IgD-negative memory B cell (primary cell): Measurements from ENCODE around the gene PPP2CA. TPM values are rescaled to one million over a fixed set of nuclear protein-coding genes. Genes with fewer than 3 reads are reported as not detected.

ENCODE experiments used
- H3K27ac Mint-ChIP-seq, 3 donors: one replicate each; pipeline ENCODE4 v1.8.0; 2020 to 2022; ENCODE audit warnings: mild to moderate bottlenecking in 3 of 3, mixed read lengths in 3 of 3, moderate library complexity in 1 of 3
- H3K27me3 Mint-ChIP-seq: one replicate; pipeline ENCODE4 v1.8.0; 2021; ENCODE audit warnings: mixed read lengths
- H3K36me3 Mint-ChIP-seq: one replicate; pipeline ENCODE4 v1.8.0; 2020; ENCODE audit warnings: mild to moderate bottlenecking, mixed read lengths
- H3K4me1 Mint-ChIP-seq, 3 donors: one replicate each; pipeline ENCODE4 v1.8.0; 2020 to 2022; ENCODE audit warnings: mixed read lengths in 3 of 3, mild to moderate bottlenecking in 1 of 3
- H3K4me3 Mint-ChIP-seq, 4 donors: one replicate each; pipeline ENCODE4 v1.8.0; 2020 to 2022; ENCODE audit warnings: mild to moderate bottlenecking in 4 of 4, mixed read lengths in 4 of 4, moderate library complexity in 3 of 4
- H3K9me3 Mint-ChIP-seq, 3 donors: one replicate each; pipeline ENCODE4 v1.8.0; 2020 to 2021; ENCODE audit warnings: mixed read lengths in 3 of 3, mild to moderate bottlenecking in 1 of 3
- polyA plus RNA-seq: library from polyadenylated mRNA; unstranded; fragments of 300-500 nt; fragmentation: Illumina TruSeq; gene quantifications from one replicate; pipeline ENCODE4 v1.2.3, GENCODE V29; 2021

Gene PPP2CA
- polyA plus RNA-seq, 1 donor from 2014 or later: 215 TPM

- Mint-ChIP-seq H3K4me1 (peaks cover 2 to 10% (median 4%) of the 10 kb centered on the region in 3 donors), H3K4me3 (peak overlapping the region in 1 of 4 donors; percentile 58), H3K9me3 (peaks cover 0 to 2% (median 0%) of the 10 kb centered on the region in 3 donors), H3K27me3 (no peaks in the 10 kb centered on the region), H3K36me3 (peaks cover 2% of the 10 kb centered on the region), H3K27ac (peak overlapping the region in 1 of 3 donors; percentile 33)
These were observed 41.4 kb downstream of the PPP2CA start for GRCh38 chr5:134184155-134185135.

GRCh38 chr5:134183481-134183880 is 42.4 kb downstream of the PPP2CA start:
- peaks cover 2 to 10% (median 4%) of the 10 kb centered on the region in 3 donors for H3K4me1 Mint-ChIP-seq
- H3K4me3 Mint-ChIP-seq: no peak overlapping the region
- H3K27ac Mint-ChIP-seq: no peak overlapping the region
- H3K9me3 Mint-ChIP-seq: peaks cover 0 to 2% (median 0%) of the 10 kb centered on the region in 3 donors
- no peaks in the 10 kb centered on the region for H3K27me3 Mint-ChIP-seq
- peaks cover 2% of the 10 kb centered on the region for H3K36me3 Mint-ChIP-seq

- H3K4me3 Mint-ChIP-seq: peak overlapping the region; percentile 95 to 99 (median 98)
These were observed 47.8 kb downstream of the PPP2CA start for GRCh38 chr5:134178096-134178419.

GRCh38 chr5:134177369-134178095 is 48.3 kb downstream of the PPP2CA start:
- Mint-ChIP-seq H3K4me1 (peaks cover 4 to 26% (median 22%) of the 10 kb centered on the region in 3 donors), H3K27me3 (no peaks in the 10 kb centered on the region), H3K4me3 (peak overlapping the region; percentile 95 to 99 (median 98)), H3K9me3 (no peaks in the 10 kb centered on the region), H3K36me3 (peaks cover 2% of the 10 kb centered on the region), H3K27ac (peak overlapping the region; percentile 97 to 99 (median 98))

More at GRCh38 chr5:134178096-134178419, 47.8 kb downstream of the PPP2CA start:
- Mint-ChIP-seq H3K27me3 (no peaks in the 10 kb centered on the region), H3K4me1 (peaks cover 4 to 26% (median 22%) of the 10 kb centered on the region in 3 donors), H3K36me3 (peaks cover 2% of the 10 kb centered on the region), H3K9me3 (no peaks in the 10 kb centered on the region), H3K27ac (peak overlapping the region in 1 of 3 donors; percentile 98)

GRCh38 chr5:134176511-134177368 is 49.1 kb downstream of the PPP2CA start, which contains the start of gene SKP1:
TSS of gene SKP1 (minus strand) at chr5:134176950. CDS start at chr5:134174022, 2,928 bp downstream.
- Mint-ChIP-seq H3K4me1 (peaks cover 10 to 26% (median 26%) of the 10 kb centered on the region in 3 donors), H3K27me3 (no peaks in the 10 kb centered on the region), H3K27ac (peak within 1 kb of the TSS; percentile 97 to 99 (median 98)), H3K9me3 (no peaks in the 10 kb centered on the region), H3K4me3 (peak within 1 kb of the TSS; percentile 95 to 99 (median 98)), H3K36me3 (no peaks in the 10 kb centered on the region)

GRCh38 chr5:134175921-134176510 is 49.9 kb downstream of the PPP2CA start:
- H3K36me3 Mint-ChIP-seq: no peaks in the 10 kb centered on the region
- peak overlapping the region; percentile 97 to 99 (median 98) for H3K27ac Mint-ChIP-seq
- H3K4me1 Mint-ChIP-seq: peaks cover 11 to 31% (median 26%) of the 10 kb centered on the region in 3 donors
- no peaks in the 10 kb centered on the region for H3K9me3 Mint-ChIP-seq
- H3K4me3 Mint-ChIP-seq: peak overlapping the region; percentile 95 to 99 (median 98)
- no peaks in the 10 kb centered on the region for H3K27me3 Mint-ChIP-seq

GRCh38 chr5:134174841-134175839 is 50.7 kb downstream of the PPP2CA start:
- Mint-ChIP-seq H3K4me3 (peak overlapping the region; percentile 95 to 99 (median 98)), H3K27ac (peak overlapping the region; percentile 97 to 99 (median 98)), H3K4me1 (peaks cover 11 to 35% (median 26%) of the 10 kb centered on the region in 3 donors)

DNA sequence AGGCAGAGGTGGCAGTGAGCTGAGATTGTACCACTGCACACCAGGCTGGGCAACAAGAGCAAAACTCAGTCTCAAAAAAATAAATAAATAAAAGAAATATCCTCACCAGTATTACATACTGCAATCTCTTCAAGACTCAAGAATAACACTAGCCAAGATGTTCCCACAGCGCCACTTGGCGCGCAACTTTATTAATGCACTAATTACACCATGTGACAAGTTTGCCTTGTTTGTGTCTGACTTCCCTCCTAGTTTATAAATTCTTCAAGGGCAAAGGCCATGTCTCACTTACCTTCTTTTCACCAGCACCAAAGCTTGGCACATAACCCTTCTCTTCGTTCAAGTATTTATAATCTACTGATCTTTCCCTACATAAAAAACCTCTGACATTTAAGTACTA is 53.9 kb downstream of the PPP2CA start:
- H3K36me3 Mint-ChIP-seq: peaks cover 3% of the 10 kb centered on the region
- H3K4me3 Mint-ChIP-seq: peak overlapping the region in 1 of 4 donors; percentile 54
- no peaks in the 10 kb centered on the region for H3K9me3 Mint-ChIP-seq
- H3K4me1 Mint-ChIP-seq: peaks cover 10 to 41% (median 33%) of the 10 kb centered on the region in 3 donors
- H3K27ac Mint-ChIP-seq: peak overlapping the region in 1 of 3 donors; percentile 87
- H3K27me3 Mint-ChIP-seq: no peaks in the 10 kb centered on the region

More at GRCh38 chr5:134174841-134175839, 50.7 kb downstream of the PPP2CA start:
- no peaks in the 10 kb centered on the region for H3K36me3 Mint-ChIP-seq
- H3K9me3 Mint-ChIP-seq: no peaks in the 10 kb centered on the region
- H3K27me3 Mint-ChIP-seq: no peaks in the 10 kb centered on the region

- no peak overlapping the region for H3K4me3 Mint-ChIP-seq
- peaks cover 12% of the 10 kb centered on the region for H3K36me3 Mint-ChIP-seq
- H3K4me1 Mint-ChIP-seq: peaks cover 5 to 16% (median 13%) of the 10 kb centered on the region in 3 donors
- H3K27ac Mint-ChIP-seq: no peak overlapping the region
- no peaks in the 10 kb centered on the region for H3K9me3 Mint-ChIP-seq
- no peaks in the 10 kb centered on the region for H3K27me3 Mint-ChIP-seq
These were observed 63.3 kb downstream of the PPP2CA start for GRCh38 chr5:134162592-134162991.

DNA sequence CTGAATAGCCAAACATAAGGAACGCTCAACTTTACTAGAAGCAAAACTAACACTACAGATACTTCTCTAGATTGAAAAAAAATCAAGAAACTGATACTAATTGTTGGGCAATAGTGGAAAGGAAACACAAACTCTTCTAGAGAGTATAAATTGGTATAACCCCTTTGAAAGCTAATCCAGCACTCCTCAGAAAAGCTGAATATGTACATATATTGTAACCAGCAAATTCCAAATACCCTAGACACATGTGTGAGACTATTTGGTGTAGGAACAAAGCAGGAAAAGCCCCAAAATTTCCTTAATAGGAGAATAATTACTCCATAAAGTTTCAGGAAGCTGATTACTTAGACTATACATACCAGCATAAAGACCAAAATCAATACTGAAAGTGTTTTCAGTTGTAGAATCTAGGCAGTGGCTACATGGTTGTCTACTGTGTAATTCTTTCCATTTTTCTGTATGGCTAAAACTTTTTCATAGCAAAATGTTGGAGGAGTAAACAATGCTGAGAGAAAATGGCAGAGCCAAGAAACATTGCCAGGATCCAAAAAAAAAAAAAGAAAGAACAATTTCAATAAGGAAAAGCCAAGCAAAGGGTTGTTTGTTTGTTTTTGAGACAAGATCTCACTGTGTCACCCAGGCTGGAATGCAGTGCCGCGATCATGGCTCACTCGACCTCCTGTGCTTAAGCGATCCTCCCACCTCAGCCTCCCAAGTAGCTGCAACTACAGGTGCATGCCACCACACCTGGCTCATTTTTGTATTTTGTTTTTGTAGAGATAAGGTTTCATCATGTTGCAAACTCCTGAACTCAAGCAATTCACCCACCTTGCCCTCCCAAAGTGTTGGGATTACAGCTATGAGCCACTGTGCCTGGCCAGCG is 64.1 kb downstream of the PPP2CA start:
- Mint-ChIP-seq H3K4me1 (peaks cover 5 to 13% (median 10%) of the 10 kb centered on the region in 3 donors), H3K36me3 (peaks cover 12% of the 10 kb centered on the region), H3K4me3 (peak overlapping the region in 2 of 4 donors; percentile 13 to 32), H3K27ac (peak overlapping the region in 1 of 3 donors; percentile 23), H3K9me3 (no peaks in the 10 kb centered on the region), H3K27me3 (no peaks in the 10 kb centered on the region)

GRCh38 chr5:134153657-134154056 is 72.2 kb downstream of the PPP2CA start:
- Mint-ChIP-seq H3K4me3 (no peak overlapping the region), H3K27ac (peak overlapping the region; percentile 33 to 89 (median 42)), H3K9me3 (no peaks in the 10 kb centered on the region), H3K4me1 (peaks cover 2 to 9% (median 8%) of the 10 kb centered on the region in 3 donors), H3K27me3 (no peaks in the 10 kb centered on the region), H3K36me3 (peaks cover 2% of the 10 kb centered on the region)

GRCh38 chr5:134153241-134153640 is 72.6 kb downstream of the PPP2CA start:
- Mint-ChIP-seq H3K27me3 (no peaks in the 10 kb centered on the region), H3K4me3 (no peak overlapping the region), H3K9me3 (no peaks in the 10 kb centered on the region), H3K27ac (peak overlapping the region; percentile 42 to 90 (median 63)), H3K36me3 (peaks cover 2% of the 10 kb centered on the region), H3K4me1 (peaks cover 2 to 9% (median 8%) of the 10 kb centered on the region in 3 donors)
